H1 (cell line): ENCODE measurements around the gene PRDM5. TPM values are rescaled to one million over a fixed set of nuclear protein-coding genes. Genes with fewer than 3 reads are reported as not detected.

ENCODE experiments used
- CTCF ChIA-PET: fragments of 300-600 bp; sonication (Branson Sonifier 250); formaldehyde crosslinking; loops from one replicate; lab custom pipeline; 2021; ENCODE audit not compliant: partially characterized antibody; lab: Charles Lee
- POLR2A ChIA-PET: fragments of 300-600 bp; sonication (Branson Sonifier 250); formaldehyde crosslinking; loops from one replicate; lab custom pipeline; 2021; ENCODE audit warnings: inconsistent platforms; ENCODE audit not compliant: partially characterized antibody; lab: Charles Lee
- DNase-seq, 2 experiments: peaks; one replicate each; pipeline versions ENCODE4 v3.0.0 to v3.0.0-alpha.2; 2010 to 2022; ENCODE audit warnings: low spot score in 2 of 2, low read depth in 1 of 2, mixed read lengths in 1 of 2
- FAIRE-seq: peaks from 2 replicates; lab custom pipeline; 2011; peaks lifted over from hg19 to GRCh38; lab: Jason Lieb, UNC
- H2AFZ ChIP-seq: 2 replicates; pipeline ENCODE4 v1.8.1; 2012; ENCODE audit warnings: low read length, inconsistent platforms
- H2AK5ac ChIP-seq: 2 replicates; pipeline ENCODE4 v1.6.1; 2013; ENCODE audit warnings: low read depth, low read length
- H2BK120ac ChIP-seq: replicated peaks from 2 replicates; pipeline ENCODE3; 2013; ENCODE audit warnings: low read depth, low read length, inconsistent platforms
- H2BK12ac ChIP-seq: 2 replicates; pipeline ENCODE4 v1.6.1; 2013; ENCODE audit warnings: low read depth, low read length
- H2BK15ac ChIP-seq: 2 replicates; pipeline ENCODE4 v1.6.1; 2013; ENCODE audit warnings: low read length
- H2BK20ac ChIP-seq: 2 replicates; pipeline ENCODE4 v1.6.1; 2013; ENCODE audit warnings: low read length
- H2BK5ac ChIP-seq: 2 replicates; pipeline ENCODE4 v1.6.1; 2013; ENCODE audit warnings: low read depth, low read length
- H3K14ac ChIP-seq: 2 replicates; pipeline ENCODE4 v1.6.1; 2013; ENCODE audit warnings: inconsistent platforms; ENCODE audit not compliant: insufficient read length
- H3K18ac ChIP-seq: 2 replicates; pipeline ENCODE4 v1.6.1; 2013; ENCODE audit warnings: low read length; ENCODE audit errors: extremely low read depth
- H3K23ac ChIP-seq: 2 replicates; pipeline ENCODE4 v1.6.1; 2013; ENCODE audit warnings: inconsistent platforms; ENCODE audit not compliant: insufficient read length
- H3K23me2 ChIP-seq: 2 replicates; pipeline ENCODE4 v1.6.1; 2013; ENCODE audit warnings: low read depth, low read length
- H3K27ac ChIP-seq: 2 replicates; pipeline ENCODE4 v1.6.1; 2011; ENCODE audit warnings: low read depth, low read length, inconsistent platforms
- H3K27me3 ChIP-seq, 4 experiments: replicated peaks in 1 of 4; 1 replicate in 1 of 4; 2 replicates in 3 of 4; pipeline versions ENCODE4 v1.6.1 to v1.8.1; 2011 to 2013; ENCODE audit warnings: low read length in 3 of 4, mild to moderate bottlenecking in 3 of 4, inconsistent platforms in 2 of 4, mixed read lengths in 2 of 4, moderate library complexity in 1 of 4; ENCODE audit not compliant: control insufficient read depth in 3 of 4, insufficient read depth in 3 of 4; ENCODE audit errors: extremely low read depth in 1 of 4
- H3K36me3 ChIP-seq, 4 experiments: 2 replicates each; pipeline versions ENCODE4 v1.6.1 to v1.8.1; 2011 to 2013; ENCODE audit warnings: mild to moderate bottlenecking in 4 of 4, low read length in 3 of 4, moderate library complexity in 2 of 4, control low read depth in 1 of 4, inconsistent platforms in 1 of 4; ENCODE audit not compliant: insufficient read depth in 4 of 4, control insufficient read depth in 2 of 4
- H3K4ac ChIP-seq: replicated peaks from 2 replicates; pipeline ENCODE3; 2013; ENCODE audit warnings: low read length, low read depth, mixed read lengths, inconsistent platforms; ENCODE audit not compliant: insufficient read length
- H3K4me1 ChIP-seq, 4 experiments: replicated peaks in 1 of 4; 1 replicate in 1 of 4; 2 replicates in 3 of 4; pipeline versions ENCODE4 v1.6.1 to v1.8.1; 2011 to 2013; ENCODE audit warnings: low read length in 3 of 4, inconsistent platforms in 2 of 4, mixed read lengths in 1 of 4; ENCODE audit not compliant: insufficient read depth in 4 of 4, control insufficient read depth in 3 of 4
- H3K4me2 ChIP-seq, 2 experiments: 2 replicates each; pipeline versions ENCODE4 v1.6.1 to v1.8.1; 2011 to 2013; ENCODE audit warnings: low read depth in 2 of 2, low read length in 2 of 2, control low read depth in 1 of 2, inconsistent platforms in 1 of 2, mild to moderate bottlenecking in 1 of 2; ENCODE audit not compliant: insufficient read depth in 1 of 2
- H3K4me3 ChIP-seq, 4 experiments: fragments of 200-600, 300-600 bp in 1 of 4; sonication (generic), shearing (Covaris generic), sonication (Bioruptor Twin) in 1 of 4; 2 replicates each; pipeline versions ENCODE4 v1.5.1 to v1.8.1; 2011 to 2016; ENCODE audit warnings: low read length in 4 of 4, low read depth in 3 of 4, control low read depth in 2 of 4, inconsistent platforms in 2 of 4, mild to moderate bottlenecking in 2 of 4, mixed read lengths in 1 of 4, moderate library complexity in 1 of 4; ENCODE audit not compliant: insufficient read depth in 2 of 4; ENCODE audit errors: extremely low read depth in 1 of 4
- H3K56ac ChIP-seq: replicated peaks from 2 replicates; pipeline ENCODE3; 2013; ENCODE audit warnings: low read depth, mild to moderate bottlenecking, mixed read lengths, low read length, inconsistent platforms; ENCODE audit not compliant: insufficient read length
- H3K79me1 ChIP-seq: 2 replicates; pipeline ENCODE4 v1.6.1; 2013; ENCODE audit warnings: low read depth, low read length, control low read depth
- H3K79me2 ChIP-seq, 2 experiments: 2 replicates each; pipeline versions ENCODE4 v1.6.1 to v1.8.1; 2012 to 2013; ENCODE audit warnings: low read length in 2 of 2, mild to moderate bottlenecking in 2 of 2, inconsistent platforms in 1 of 2; ENCODE audit not compliant: insufficient read depth in 2 of 2, control insufficient read depth in 1 of 2
- H3K9ac ChIP-seq, 4 experiments: replicated peaks in 1 of 4; 1 replicate in 1 of 4; 2 replicates in 3 of 4; pipeline versions ENCODE4 v1.6.1 to v1.8.1; 2011 to 2013; ENCODE audit warnings: low read depth in 3 of 4, low read length in 3 of 4, control low read depth in 2 of 4, mild to moderate bottlenecking in 2 of 4, moderate library complexity in 2 of 4, inconsistent platforms in 1 of 4; ENCODE audit errors: extremely low read depth in 1 of 4
- H3K9me3 ChIP-seq, 2 experiments: 2 replicates each; pipeline versions ENCODE4 v1.6.1 to v1.8.1; 2012 to 2013; ENCODE audit warnings: mild to moderate bottlenecking in 2 of 2, moderate library complexity in 2 of 2, control low read depth in 1 of 2, inconsistent platforms in 1 of 2, low read depth in 1 of 2, low read length in 1 of 2, mixed read lengths in 1 of 2; ENCODE audit not compliant: insufficient read depth in 2 of 2
- H4K20me1 ChIP-seq, 2 experiments: replicated peaks in 1 of 2; 2 replicates each; pipeline versions ENCODE3 to v1.8.1; 2011 to 2013; ENCODE audit warnings: inconsistent platforms in 2 of 2, low read length in 2 of 2, mild to moderate bottlenecking in 1 of 2; ENCODE audit not compliant: insufficient read depth in 2 of 2, control insufficient read depth in 1 of 2
- H4K5ac ChIP-seq: 2 replicates; pipeline ENCODE4 v1.6.1; 2013; ENCODE audit warnings: low read length, low read depth, mixed read lengths, inconsistent platforms; ENCODE audit not compliant: insufficient read length
- H4K8ac ChIP-seq: 2 replicates; pipeline ENCODE4 v1.8.0; 2013; ENCODE audit warnings: mild to moderate bottlenecking, moderate library complexity, low read length, inconsistent platforms; ENCODE audit not compliant: insufficient read depth; ENCODE audit errors: extremely low read depth
- H4K91ac ChIP-seq: replicated peaks from 2 replicates; pipeline ENCODE3; 2013; ENCODE audit warnings: low read length, mixed read lengths, inconsistent platforms; ENCODE audit not compliant: insufficient read length
- BACH1 ChIP-seq: IDR thresholded peaks from 2 replicates; pipeline ENCODE4 v1.6.1; 2012; ENCODE audit warnings: low read length, improper control_type of control experiment
- KDM5A ChIP-seq: fragments of 200-600 bp; IDR thresholded peaks from 2 replicates; pipeline ENCODE4 v1.7.1; 2012; ENCODE audit warnings: mild to moderate bottlenecking, low read length, inconsistent platforms, mixed read lengths
- POU5F1 ChIP-seq: IDR thresholded peaks from 2 replicates; pipeline ENCODE4 v1.6.1; 2011; ENCODE audit warnings: low read depth, mild to moderate bottlenecking, low read length, moderate library complexity
- SIRT6 ChIP-seq: IDR thresholded peaks from one replicate; pipeline ENCODE4 v1.7.1; 2012; ENCODE audit warnings: low read length, inconsistent platforms
- SP4 ChIP-seq: IDR thresholded peaks from 2 replicates; pipeline ENCODE4 v1.6.1; 2012; ENCODE audit warnings: low read length, inconsistent platforms
- TAF1 ChIP-seq: IDR thresholded peaks from 2 replicates; pipeline ENCODE4 v1.6.1; 2011; ENCODE audit warnings: mild to moderate bottlenecking, low read depth, low read length
- TBP ChIP-seq: IDR thresholded peaks from 2 replicates; pipeline ENCODE4 v1.6.1; 2011; ENCODE audit warnings: low read depth, low read length, improper control_type of control experiment
- WGBS, 2 experiments: shearing (Covaris generic) in 1 of 2; methylation state at CpG; one replicate each; pipeline versions ENCODE4 v1.1.6 to v1.1.7; 2013 to 2015; ENCODE audit warnings: low lambda C conversion rate in 2 of 2, mixed read lengths in 2 of 2, inconsistent platforms in 1 of 2, low coverage in 1 of 2, missing lambda C conversion rate in 1 of 2; ENCODE audit not compliant: insufficient replicate concordance in 2 of 2, insufficient coverage in 1 of 2, insufficient read length in 1 of 2; ENCODE audit errors: extremely low coverage in 1 of 2, missing lambda C conversion rate in 1 of 2; 5-methylcytosine and 5-hydroxymethylcytosine counted together
- polyA plus RNA-seq, 7 experiments: library from polyadenylated mRNA; depleted of rRNA in 3 of 7; stranded (reverse) in 5 of 7; unstranded in 2 of 7; fragments of >200 nt in 5 of 7; fragments of 200-250 nt in 2 of 7; gene quantifications; 1 replicate in 5 of 7; 2 replicates in 1 of 7; 4 replicates in 1 of 7; pipeline versions ENCODE4 v1.2.1 to v1.2.3, GENCODE V29; 2011 to 2013; ENCODE audit warnings: missing spikeins in 2 of 7, mixed read lengths in 2 of 7
- total RNA-seq: library from RNA; stranded (reverse); fragmentation: NEBNext Ultra II Directional; extraction: Animal tissue kit (Norgen Biotek cat#: 25700); gene quantifications from 2 replicates; pipeline ENCODE4 v1.2.1, GENCODE V29; 2021
- TF ChIP-seq, protein P1 (sequence below): IDR thresholded peaks from 2 replicates; pipeline ENCODE4 v1.6.1; 2012; ENCODE audit warnings: low read length, inconsistent platforms

PRDM5 gene
- total and polyA plus RNA-seq, 2 of the 8 experiments (the other 6 are each of a cell fraction or from before 2014, with no cell fraction given), result 8.2 to 23.4 TPM

DNA sequence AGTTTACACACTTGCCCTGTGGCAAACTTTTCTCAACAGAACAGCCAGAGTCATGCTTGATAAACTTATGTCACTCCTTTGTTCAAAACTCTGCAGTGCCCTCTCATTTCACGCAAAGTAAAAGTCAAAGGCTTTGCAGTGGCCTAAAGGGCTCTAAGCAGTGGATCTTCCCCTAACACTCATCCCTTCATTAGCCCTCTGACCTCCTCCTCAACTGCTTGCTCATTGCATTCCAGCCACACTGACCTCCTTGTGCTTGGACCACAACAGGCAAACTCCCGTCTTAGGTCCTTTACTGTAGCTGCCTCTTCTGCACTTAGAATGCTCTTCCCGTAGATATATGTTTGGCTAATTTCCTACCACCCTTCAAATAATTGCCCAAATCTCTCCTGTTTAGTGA is 5.6 kb downstream of the PRDM5 start:
- Histone ChIP-seq H3K4me2 (no peak overlapping the region), H3K14ac (no peak overlapping the region), H3K79me1 (peaks cover 9% of the 10 kb centered on the region), H2BK120ac (no peak overlapping the region), H4K91ac (no peak overlapping the region), H3K18ac (no peak overlapping the region), H3K27me3 (no peaks in the 10 kb centered on the region), H3K23me2 (peaks cover 3% of the 10 kb centered on the region; the same call in 1 of the 2 replicates), H3K4me1 (peaks cover 3 to 17% (median 13%) of the 10 kb centered on the region in 4 experiments; a peak in 6 of 7 replicates), H3K23ac (no peak overlapping the region), H3K27ac (no peak overlapping the region), H2BK5ac (0 out of 2 replicates have a peak overlapping the region, but pooled peaks have one; percentile 4), H3K79me2 (peaks cover 6 to 85% of the 10 kb centered on the region in 2 experiments; a peak in 2 of 4 replicates), H3K56ac (no peak overlapping the region), H3K9me3 (no peaks in the 10 kb centered on the region), H2BK20ac (no peak overlapping the region)
- WGBS, 2 experiments, result 87% methylated on average over 2 of the region's 3 CpGs; no CpG with 5 or more reads in 1 of the 2 experiments
- no peak for DNase-seq
- peak; percentile 39 for FAIRE-seq
- CTCF ChIA-PET, result interaction anchor here (0.6 kb wide), 1 partner anchor 169 kb away, joined by 3 read pairs; no protein-coding TSS in a partner anchor
- TF ChIP-seq SIRT6 (no peak), POU5F1 (no peak), KDM5A (no peak), SP4 (no peak), TAF1 (no peak), TBP (no peak), BACH1 (no peak)
- TF ChIP-seq, protein P1, sequence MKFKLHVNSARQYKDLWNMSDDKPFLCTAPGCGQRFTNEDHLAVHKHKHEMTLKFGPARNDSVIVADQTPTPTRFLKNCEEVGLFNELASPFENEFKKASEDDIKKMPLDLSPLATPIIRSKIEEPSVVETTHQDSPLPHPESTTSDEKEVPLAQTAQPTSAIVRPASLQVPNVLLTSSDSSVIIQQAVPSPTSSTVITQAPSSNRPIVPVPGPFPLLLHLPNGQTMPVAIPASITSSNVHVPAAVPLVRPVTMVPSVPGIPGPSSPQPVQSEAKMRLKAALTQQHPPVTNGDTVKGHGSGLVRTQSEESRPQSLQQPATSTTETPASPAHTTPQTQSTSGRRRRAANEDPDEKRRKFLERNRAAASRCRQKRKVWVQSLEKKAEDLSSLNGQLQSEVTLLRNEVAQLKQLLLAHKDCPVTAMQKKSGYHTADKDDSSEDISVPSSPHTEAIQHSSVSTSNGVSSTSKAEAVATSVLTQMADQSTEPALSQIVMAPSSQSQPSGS, result no peak
- TF ChIP-seq, all 59 proteins: peak for 0
- no peak overlapping the region for H2AK5ac ChIP-seq
- H3K4ac ChIP-seq, result no peak overlapping the region
- H2BK15ac ChIP-seq, result no peak overlapping the region
- no peak overlapping the region for H3K9ac ChIP-seq
- no peak overlapping the region for H4K8ac ChIP-seq
- H2AFZ ChIP-seq, result no peak overlapping the region
- no peak overlapping the region for H4K5ac ChIP-seq
- peaks cover 0 to 2% (median 0%) of the 10 kb centered on the region in 4 experiments; a peak in 2 of 8 replicates for H3K36me3 ChIP-seq
- H4K20me1 ChIP-seq, result peaks cover 0 to 6% of the 10 kb centered on the region in 2 experiments
- H2BK12ac ChIP-seq, result no peak overlapping the region
- no peak overlapping the region for H3K4me3 ChIP-seq
- POLR2A ChIA-PET, result no interaction called here
